NB4 (cell line): Measurements from ENCODE around the gene LRRK1.

Experiments used
- MYC ChIP-seq: IDR thresholded peaks from 2 replicates; pipeline ENCODE4 v1.6.1; 2011; ENCODE audit warnings: low read depth, low read length
- POLR2A ChIP-seq: IDR thresholded peaks from 2 replicates; pipeline ENCODE4 v1.6.1; 2011; ENCODE audit warnings: mild to moderate bottlenecking; ENCODE audit not compliant: insufficient read length; ENCODE audit errors: extremely low read depth
- TF ChIP-seq, protein P1 (sequence below): IDR thresholded peaks from one replicate; pipeline ENCODE4 v1.5.1; 2012; ENCODE audit warnings: low read depth, low read length
- TF ChIP-seq, protein P2 (sequence below): IDR thresholded peaks from 2 replicates; pipeline ENCODE4 v1.6.1; 2011; ENCODE audit warnings: low read depth, low read length

DNA sequence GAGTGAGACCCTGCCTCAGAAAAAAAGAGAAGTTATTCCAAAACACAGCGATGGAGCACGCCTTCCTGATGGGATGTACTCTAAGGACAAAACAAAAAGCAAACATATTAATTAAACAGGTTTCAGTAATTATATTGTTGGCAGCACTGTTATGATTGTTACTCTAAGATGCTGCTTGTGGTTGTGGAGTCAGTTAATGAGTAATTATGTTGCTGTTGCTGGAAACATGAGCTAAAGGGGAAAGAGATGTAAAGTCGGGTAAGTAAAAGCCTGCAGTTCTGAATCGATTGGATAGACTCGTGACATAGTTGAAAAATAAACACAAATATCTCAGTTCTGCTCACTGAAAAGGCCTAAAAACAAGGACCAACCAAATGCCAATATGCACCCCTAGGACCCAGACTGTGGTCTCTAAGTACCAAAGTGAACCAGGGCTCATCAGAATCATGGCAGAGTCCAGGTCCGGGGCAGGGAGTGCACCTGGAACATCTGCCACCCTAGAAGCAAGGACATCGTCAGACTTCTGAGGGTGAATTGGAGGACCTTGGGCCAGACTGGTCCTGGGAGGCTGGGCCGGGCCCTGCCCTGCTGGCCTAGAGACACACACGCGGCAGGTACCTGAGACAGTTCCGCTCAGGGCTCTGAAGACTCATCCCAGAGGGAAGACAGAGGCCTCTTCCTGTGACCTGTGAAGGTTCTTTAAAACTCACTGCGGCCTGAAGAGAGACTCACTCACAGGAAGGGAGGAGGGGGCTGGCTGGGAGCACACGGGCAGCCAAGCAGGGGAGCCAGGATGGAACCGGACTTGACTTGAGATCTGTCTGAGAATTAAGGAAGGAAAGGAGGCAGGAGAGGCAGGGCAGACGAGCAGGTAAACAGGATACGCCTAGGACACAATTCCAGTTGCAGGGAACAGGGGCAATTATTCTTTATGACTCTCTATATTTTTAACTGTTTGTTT is 140.5 kb downstream of the LRRK1 start:
- TF ChIP-seq POLR2A, result no peak
- TF ChIP-seq, protein P1, sequence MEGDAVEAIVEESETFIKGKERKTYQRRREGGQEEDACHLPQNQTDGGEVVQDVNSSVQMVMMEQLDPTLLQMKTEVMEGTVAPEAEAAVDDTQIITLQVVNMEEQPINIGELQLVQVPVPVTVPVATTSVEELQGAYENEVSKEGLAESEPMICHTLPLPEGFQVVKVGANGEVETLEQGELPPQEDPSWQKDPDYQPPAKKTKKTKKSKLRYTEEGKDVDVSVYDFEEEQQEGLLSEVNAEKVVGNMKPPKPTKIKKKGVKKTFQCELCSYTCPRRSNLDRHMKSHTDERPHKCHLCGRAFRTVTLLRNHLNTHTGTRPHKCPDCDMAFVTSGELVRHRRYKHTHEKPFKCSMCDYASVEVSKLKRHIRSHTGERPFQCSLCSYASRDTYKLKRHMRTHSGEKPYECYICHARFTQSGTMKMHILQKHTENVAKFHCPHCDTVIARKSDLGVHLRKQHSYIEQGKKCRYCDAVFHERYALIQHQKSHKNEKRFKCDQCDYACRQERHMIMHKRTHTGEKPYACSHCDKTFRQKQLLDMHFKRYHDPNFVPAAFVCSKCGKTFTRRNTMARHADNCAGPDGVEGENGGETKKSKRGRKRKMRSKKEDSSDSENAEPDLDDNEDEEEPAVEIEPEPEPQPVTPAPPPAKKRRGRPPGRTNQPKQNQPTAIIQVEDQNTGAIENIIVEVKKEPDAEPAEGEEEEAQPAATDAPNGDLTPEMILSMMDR, result no peak
- TF ChIP-seq, protein P2, sequence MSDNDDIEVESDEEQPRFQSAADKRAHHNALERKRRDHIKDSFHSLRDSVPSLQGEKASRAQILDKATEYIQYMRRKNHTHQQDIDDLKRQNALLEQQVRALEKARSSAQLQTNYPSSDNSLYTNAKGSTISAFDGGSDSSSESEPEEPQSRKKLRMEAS, result no peak
- TF ChIP-seq MYC, result no peak
